NCI-H2107 (cell line): ENCODE data around the gene SORT1.
A peak's percentile ranks its signal among the peaks of the same experiment; 100 is the strongest.
"Not testable (repeated sequence)": the region's sequence is repeated elsewhere in the genome, so short reads cannot be mapped to it uniquely, and the experiment has no call there.

Experiments
- DNase-seq: peaks from one replicate; lab custom pipeline; 2025; lab: John Stamatoyannopoulos, UW

Gene SORT1

GRCh38 chr1:109397581-109398342 lies at the start of gene SORT1:
Gene SORT1, minus strand, starts transcription at chr1:109397918. Its CDS starts 26 bp downstream, at chr1:109397892.
- DNase-seq: peak; percentile 94

- DNase-seq: not testable (repeated sequence)
Observed at GRCh38 chr1:109445949-109446695, 48.4 kb upstream of the SORT1 start.

- no peak for DNase-seq
Observed at GRCh38 chr1:109444346-109444745, 46.6 kb upstream of the SORT1 start.

GRCh38 chr1:109443476-109443875 lies 45.8 kb upstream of the SORT1 start:
- no peak for DNase-seq

- DNase-seq: no peak
Observed at GRCh38 chr1:109441069-109441468, 43.4 kb upstream of the SORT1 start.

- DNase-seq: no peak
Observed at GRCh38 chr1:109438798-109439297, 41.1 kb upstream of the SORT1 start.

GRCh38 chr1:109434484-109434883 lies 36.8 kb upstream of the SORT1 start:
- no peak for DNase-seq

GRCh38 chr1:109433322-109433721 lies 35.6 kb upstream of the SORT1 start:
- DNase-seq: no peak

GRCh38 chr1:109432336-109432735 lies 34.6 kb upstream of the SORT1 start:
- DNase-seq: no peak

GRCh38 chr1:109427171-109427467 lies 29.4 kb upstream of the SORT1 start:
- DNase-seq: no peak

GRCh38 chr1:109426281-109427170 lies 28.8 kb upstream of the SORT1 start, which contains the start of gene PSMA5:
Gene PSMA5, minus strand, starts transcription at chr1:109426448. Its CDS starts 118 bp downstream, at chr1:109426330.
- DNase-seq: peak; percentile 98

- DNase-seq: peak; percentile 49
Observed at GRCh38 chr1:109425391-109426280, 27.9 kb upstream of the SORT1 start.

- no peak for DNase-seq
Observed at GRCh38 chr1:109423498-109423897, 25.8 kb upstream of the SORT1 start.

GRCh38 chr1:109412551-109412950 lies 14.8 kb upstream of the SORT1 start:
- no peak for DNase-seq

- no peak for DNase-seq
Observed at GRCh38 chr1:109404838-109405237, 7.1 kb upstream of the SORT1 start.

GRCh38 chr1:109402025-109402424 lies 4.3 kb upstream of the SORT1 start:
- no peak for DNase-seq

- DNase-seq: no peak
Observed at GRCh38 chr1:109400035-109400655, 2.4 kb upstream of the SORT1 start.

GRCh38 chr1:109399326-109399957 lies 1.7 kb upstream of the SORT1 start:
- DNase-seq: peak; percentile 72

GRCh38 chr1:109398343-109399225 lies 866 bp upstream of the SORT1 start:
- no peak for DNase-seq
